GM12874 (cell line): Measurements from ENCODE around the gene IMPA2.

Experiments
- TF ChIP-seq, protein P1 (sequence below): IDR thresholded peaks from 2 replicates; pipeline ENCODE4 v1.5.1; 2011; ENCODE audit warnings: low read depth, mild to moderate bottlenecking, control low read depth, low read length, moderate library complexity; ENCODE audit not compliant: insufficient read depth

Gene IMPA2

DNA sequence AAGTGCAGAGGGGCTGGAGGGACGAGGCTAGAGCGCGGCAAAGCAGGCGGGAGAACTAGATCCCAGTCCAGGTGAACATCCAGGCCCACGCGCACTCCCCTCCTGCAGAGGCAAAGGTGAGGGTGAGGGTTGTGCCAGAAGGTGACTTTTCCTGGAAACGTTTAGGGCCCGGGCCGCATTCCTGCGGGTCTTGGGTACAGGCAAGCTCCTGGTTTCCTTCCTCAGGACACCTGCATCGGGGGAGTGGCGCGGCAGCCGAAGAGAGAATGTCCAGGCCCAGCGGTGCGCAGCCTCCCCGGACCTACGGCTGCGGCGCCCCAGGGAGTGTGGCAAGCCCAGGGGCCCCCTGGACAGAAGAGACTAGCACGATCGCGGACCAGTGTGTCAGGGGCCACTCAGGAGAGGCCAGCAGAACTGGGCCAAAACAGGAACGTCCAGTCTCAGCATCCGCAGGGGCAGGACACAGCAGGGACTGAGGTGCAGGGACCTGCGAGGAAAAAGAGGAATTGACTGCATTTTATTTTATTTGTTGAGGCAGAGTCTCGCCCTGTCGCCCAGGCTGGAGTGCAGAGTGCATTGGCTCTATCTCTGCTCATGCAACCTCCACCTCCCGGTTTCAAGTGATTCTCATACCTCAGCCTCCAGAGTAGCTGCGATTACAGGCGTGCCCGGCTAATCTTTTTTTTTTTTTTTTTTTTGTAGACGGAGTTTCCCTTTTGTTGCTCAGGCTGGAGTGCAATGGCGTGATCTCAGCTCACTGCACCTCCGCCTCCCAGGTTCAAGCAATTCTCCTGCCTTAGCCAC lies 8.7 kb upstream of the IMPA2 start:
- TF ChIP-seq, protein P1, sequence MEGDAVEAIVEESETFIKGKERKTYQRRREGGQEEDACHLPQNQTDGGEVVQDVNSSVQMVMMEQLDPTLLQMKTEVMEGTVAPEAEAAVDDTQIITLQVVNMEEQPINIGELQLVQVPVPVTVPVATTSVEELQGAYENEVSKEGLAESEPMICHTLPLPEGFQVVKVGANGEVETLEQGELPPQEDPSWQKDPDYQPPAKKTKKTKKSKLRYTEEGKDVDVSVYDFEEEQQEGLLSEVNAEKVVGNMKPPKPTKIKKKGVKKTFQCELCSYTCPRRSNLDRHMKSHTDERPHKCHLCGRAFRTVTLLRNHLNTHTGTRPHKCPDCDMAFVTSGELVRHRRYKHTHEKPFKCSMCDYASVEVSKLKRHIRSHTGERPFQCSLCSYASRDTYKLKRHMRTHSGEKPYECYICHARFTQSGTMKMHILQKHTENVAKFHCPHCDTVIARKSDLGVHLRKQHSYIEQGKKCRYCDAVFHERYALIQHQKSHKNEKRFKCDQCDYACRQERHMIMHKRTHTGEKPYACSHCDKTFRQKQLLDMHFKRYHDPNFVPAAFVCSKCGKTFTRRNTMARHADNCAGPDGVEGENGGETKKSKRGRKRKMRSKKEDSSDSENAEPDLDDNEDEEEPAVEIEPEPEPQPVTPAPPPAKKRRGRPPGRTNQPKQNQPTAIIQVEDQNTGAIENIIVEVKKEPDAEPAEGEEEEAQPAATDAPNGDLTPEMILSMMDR = no peak

GRCh38 chr18:11974741-11975325 lies 6.5 kb upstream of the IMPA2 start:
- TF ChIP-seq, protein P1 = no peak

DNA sequence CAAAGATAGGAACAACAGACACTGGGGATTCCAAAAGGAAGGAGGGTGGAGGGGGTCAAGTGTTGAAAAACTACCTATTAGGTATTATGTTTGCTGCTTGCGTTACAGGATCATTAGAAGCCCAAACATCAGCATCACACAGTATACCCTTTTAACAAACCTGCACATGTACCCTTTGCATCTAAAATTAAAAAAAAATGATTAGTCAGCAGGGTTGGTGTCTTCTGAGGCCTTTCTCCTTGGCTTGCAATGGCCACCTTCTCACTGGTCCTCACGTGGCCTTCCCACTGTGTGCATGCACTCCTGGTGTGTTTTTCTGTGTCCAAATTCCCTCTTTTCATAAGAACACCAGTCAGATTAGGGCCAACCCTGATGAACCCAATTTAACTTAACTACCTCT lies 5.6 kb upstream of the IMPA2 start:
- TF ChIP-seq, protein P1 = no peak

DNA sequence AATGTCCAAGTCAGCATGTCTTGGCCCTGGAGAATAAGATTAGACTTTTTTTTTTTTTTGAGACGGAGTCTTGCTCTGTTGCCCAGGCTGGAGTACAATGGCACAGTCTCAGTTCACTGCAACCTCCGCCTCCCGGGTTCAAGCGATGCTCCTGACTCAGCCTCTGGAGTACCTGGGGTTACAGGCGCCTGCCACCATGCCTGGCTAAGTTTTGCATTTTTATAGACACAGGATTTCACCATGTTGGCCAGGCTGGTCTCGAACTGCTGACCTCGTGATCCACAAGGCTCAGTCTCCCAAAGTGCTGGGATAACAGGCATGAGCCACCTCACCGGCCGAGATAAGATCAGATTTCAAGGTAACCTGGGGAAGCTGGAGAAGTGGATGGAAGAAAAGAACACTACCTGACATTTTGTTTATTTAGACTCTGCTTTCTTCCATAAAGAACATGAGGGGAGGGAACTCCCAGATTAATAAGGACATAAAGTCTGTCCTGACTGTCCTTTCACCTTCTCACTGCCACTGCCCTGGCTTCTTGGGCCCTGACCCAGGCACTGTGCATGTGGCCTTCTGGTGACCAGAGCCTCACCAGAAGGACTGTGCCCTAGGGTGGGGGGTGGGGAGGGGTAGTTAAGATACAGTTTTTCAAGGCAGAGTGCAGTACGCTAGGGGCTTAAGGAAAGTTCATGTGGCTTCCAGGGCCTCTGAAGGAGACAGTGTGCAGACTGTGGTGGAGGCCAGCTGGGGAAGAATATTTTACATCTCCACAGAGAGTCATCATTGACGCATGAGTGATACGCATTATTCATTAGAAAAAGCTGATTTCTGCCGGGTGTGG lies 4.8 kb upstream of the IMPA2 start:
- TF ChIP-seq, protein P1 = no peak

GRCh38 chr18:11977153-11977466 lies 4.2 kb upstream of the IMPA2 start:
- TF ChIP-seq, protein P1 = no peak

- TF ChIP-seq, protein P1 = no peak
Observed at GRCh38 chr18:11978956-11979355, 2.4 kb upstream of the IMPA2 start.

DNA sequence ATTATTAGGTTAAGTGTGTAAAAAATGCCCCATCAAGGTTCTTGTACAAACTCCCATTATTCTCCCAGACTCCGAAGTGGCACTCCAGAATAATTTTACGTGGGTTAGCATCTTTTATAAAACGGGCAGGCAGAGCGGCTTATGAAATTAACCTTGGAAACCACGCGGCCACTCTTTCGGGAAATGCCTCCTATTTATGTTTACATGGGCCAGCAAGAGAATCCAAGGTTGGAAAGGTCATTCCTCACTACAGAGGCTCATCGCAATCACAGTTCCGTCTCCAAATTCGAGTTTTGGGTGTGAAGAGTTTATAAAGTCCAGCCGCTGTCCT lies 1.2 kb upstream of the IMPA2 start:
- TF ChIP-seq, protein P1 = no peak
